ENCODE measurements around the gene PSMD1.
"Not testable (repeated sequence)": the region's sequence is repeated elsewhere in the genome, so short reads cannot be mapped to it uniquely, and the experiment has no call there.

The PSMD1 gene

DNA sequence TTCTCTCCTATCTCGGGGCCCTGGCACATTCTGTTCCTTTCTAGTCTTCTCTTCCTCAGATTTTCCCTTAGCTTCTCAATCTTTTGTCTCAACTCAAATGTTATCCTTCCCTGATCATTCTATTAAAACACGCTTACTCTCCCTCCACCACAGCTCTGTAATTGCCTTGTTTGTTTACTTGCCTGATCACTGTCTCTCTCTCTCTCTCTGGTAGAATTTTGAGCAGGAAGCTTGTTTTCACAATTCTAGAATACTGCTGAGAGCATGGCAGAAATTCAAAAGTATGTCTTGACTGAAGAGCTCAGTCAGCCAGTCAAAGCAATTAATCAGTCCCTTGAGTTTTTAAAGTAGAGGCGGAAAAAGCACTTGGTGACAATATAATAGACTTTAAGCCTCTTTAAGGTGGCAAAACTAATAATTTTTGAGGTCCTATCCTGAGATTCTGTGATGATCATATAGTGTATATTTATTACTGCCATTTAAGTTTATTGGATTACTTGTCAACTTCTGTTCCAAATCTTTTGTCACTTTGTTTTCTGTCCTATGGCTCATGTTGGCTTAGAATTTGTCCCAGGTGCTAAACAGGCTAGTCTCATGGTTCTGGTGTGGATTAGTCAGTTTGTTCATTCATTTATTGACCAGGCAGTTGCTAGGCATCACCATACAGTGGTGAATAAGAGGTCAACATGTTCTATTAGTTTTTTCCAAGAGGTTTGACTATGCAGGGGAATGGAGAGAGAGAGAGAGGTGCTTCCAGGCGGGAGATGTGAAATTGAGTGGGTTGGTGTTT is 2.3 kb downstream of the PSMD1 start:
- H3K4me3 ChIP-seq, result no peak overlapping the region

GRCh38 chr2:231059756-231060155 is 3.1 kb downstream of the PSMD1 start:
- H3K27ac ChIP-seq, result no peak overlapping the region
- TF ChIP-seq, protein P1, sequence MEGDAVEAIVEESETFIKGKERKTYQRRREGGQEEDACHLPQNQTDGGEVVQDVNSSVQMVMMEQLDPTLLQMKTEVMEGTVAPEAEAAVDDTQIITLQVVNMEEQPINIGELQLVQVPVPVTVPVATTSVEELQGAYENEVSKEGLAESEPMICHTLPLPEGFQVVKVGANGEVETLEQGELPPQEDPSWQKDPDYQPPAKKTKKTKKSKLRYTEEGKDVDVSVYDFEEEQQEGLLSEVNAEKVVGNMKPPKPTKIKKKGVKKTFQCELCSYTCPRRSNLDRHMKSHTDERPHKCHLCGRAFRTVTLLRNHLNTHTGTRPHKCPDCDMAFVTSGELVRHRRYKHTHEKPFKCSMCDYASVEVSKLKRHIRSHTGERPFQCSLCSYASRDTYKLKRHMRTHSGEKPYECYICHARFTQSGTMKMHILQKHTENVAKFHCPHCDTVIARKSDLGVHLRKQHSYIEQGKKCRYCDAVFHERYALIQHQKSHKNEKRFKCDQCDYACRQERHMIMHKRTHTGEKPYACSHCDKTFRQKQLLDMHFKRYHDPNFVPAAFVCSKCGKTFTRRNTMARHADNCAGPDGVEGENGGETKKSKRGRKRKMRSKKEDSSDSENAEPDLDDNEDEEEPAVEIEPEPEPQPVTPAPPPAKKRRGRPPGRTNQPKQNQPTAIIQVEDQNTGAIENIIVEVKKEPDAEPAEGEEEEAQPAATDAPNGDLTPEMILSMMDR (IDR thresholded peaks at IDR 0.05), result no peak
- no peak overlapping the region for H3K4me3 ChIP-seq
- DNase-seq (ENCODE audit: low spot score), result no peak

More for the DNA sequence above, 2.3 kb downstream of the PSMD1 start:
- DNase-seq (ENCODE audit: low spot score), result no peak
- TF ChIP-seq, protein P1 (IDR thresholded peaks at IDR 0.05), result no peak
- H3K27ac ChIP-seq, result no peak overlapping the region

GRCh38 chr2:231062776-231063175 is 6.1 kb downstream of the PSMD1 start:
- no peak for DNase-seq (ENCODE audit: low spot score)
- TF ChIP-seq, protein P1 (IDR thresholded peaks at IDR 0.05), result no peak
- H3K27ac ChIP-seq, result no peak overlapping the region
- no peak overlapping the region for H3K4me3 ChIP-seq

DNA sequence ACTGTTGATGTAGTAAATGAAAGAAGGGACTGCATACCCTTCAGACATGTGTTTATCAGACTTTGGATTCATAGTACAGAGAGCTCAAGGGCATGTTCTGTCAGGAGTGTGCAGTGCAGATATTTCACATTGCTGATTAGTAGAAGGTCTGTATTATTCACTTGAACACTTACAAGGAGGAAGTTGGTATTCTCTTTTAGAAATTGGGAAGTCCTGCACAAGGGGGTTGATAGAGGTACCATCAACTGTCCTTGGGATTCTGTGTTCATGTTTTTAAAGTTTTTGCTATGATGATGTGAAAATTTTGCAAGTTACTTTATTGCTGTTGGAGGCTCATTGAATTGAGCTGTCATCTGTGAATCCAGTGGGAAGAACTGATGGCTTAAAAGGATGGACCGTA is 6.7 kb downstream of the PSMD1 start:
- TF ChIP-seq, protein P1 (IDR thresholded peaks at IDR 0.05), result no peak
- Histone ChIP-seq H3K27ac (no peak overlapping the region), H3K4me3 (no peak overlapping the region)
- no peak for DNase-seq (ENCODE audit: low spot score)

- DNase-seq (ENCODE audit: low spot score), result no peak
- TF ChIP-seq, protein P1 (IDR thresholded peaks at IDR 0.05), result no peak
These were observed 9.3 kb downstream of the PSMD1 start for GRCh38 chr2:231065966-231066365.

GRCh38 chr2:231067531-231067930 is 10.9 kb downstream of the PSMD1 start:
- H3K4me3 ChIP-seq; DNase-seq (ENCODE audit: low spot score); H3K27ac ChIP-seq: not testable (repeated sequence)

More at GRCh38 chr2:231065966-231066365, 9.3 kb downstream of the PSMD1 start:
- Histone ChIP-seq H3K27ac (no peak overlapping the region), H3K4me3 (no peak overlapping the region)

- TF ChIP-seq, protein P1 (IDR thresholded peaks at IDR 0.05), result no peak
These were observed 12.0 kb downstream of the PSMD1 start for GRCh38 chr2:231068525-231069222.

More at GRCh38 chr2:231068525-231069222, 12.0 kb downstream of the PSMD1 start:
- no peak overlapping the region for H3K4me3 ChIP-seq
- no peak for DNase-seq (ENCODE audit: low spot score)
- no peak overlapping the region for H3K27ac ChIP-seq
